BLaER1 treated with 17β-estradiol and CSF1 and Interleukin-3, amounts not matched to agents 10 nM and 100 nM (cell line): ENCODE measurements around the gene PRR23C.

ENCODE experiments used
- H3K27ac ChIP-seq, 11 experiments: shearing (Covaris generic); formaldehyde crosslinking; 2 replicates each; pipeline ENCODE4 v1.8.1; 2022
- H3K27me3 ChIP-seq, 11 experiments: shearing (Covaris generic); formaldehyde crosslinking; 2 replicates each; pipeline ENCODE4 v1.8.1; 2022
- H3K36me3 ChIP-seq, 11 experiments: shearing (Covaris generic); formaldehyde crosslinking; 2 replicates each; pipeline ENCODE4 v1.8.1; 2022
- H3K4me1 ChIP-seq, 10 experiments: shearing (Covaris generic); formaldehyde crosslinking; 2 replicates each; pipeline ENCODE4 v1.8.1; 2022
- H3K4me2 ChIP-seq, 11 experiments: shearing (Covaris generic); formaldehyde crosslinking; 2 replicates each; pipeline ENCODE4 v1.8.1; 2022
- H3K4me3 ChIP-seq, 10 experiments: shearing (Covaris generic); formaldehyde crosslinking; 2 replicates each; pipeline ENCODE4 v1.8.1; 2022
- H3K9ac ChIP-seq, 11 experiments: shearing (Covaris generic); formaldehyde crosslinking; 2 replicates each; pipeline ENCODE4 v1.8.1; 2022
- H3K9me3 ChIP-seq, 11 experiments: shearing (Covaris generic); formaldehyde crosslinking; replicated peaks in 1 of 11; 2 replicates each; pipeline ENCODE4 v1.8.1; 2022
- H4K20me1 ChIP-seq, 11 experiments: shearing (Covaris generic); formaldehyde crosslinking; 2 replicates each; pipeline ENCODE4 v1.8.1; 2022
- Cebpa-rat ChIP-seq, 11 experiments: shearing (Covaris generic); IDR thresholded peaks; 2 replicates each; pipeline ENCODE4 v1.8.1; 2022

The PRR23C gene

GRCh38 chr3:139044366-139045210, at the start of gene PRR23C:
Gene PRR23C (minus strand): TSS chr3:139044892. CDS start chr3:139044620, 272 bp downstream.
- Histone ChIP-seq H4K20me1 (no peaks in the 10 kb centered on the region), H3K36me3 (no peaks in the 10 kb centered on the region), H3K4me2 (no peak within 1 kb of the TSS), H3K27me3 (no peaks in the 10 kb centered on the region), H3K27ac (no peak within 1 kb of the TSS), H3K9me3 (peaks cover 25 to 45% (median 34%) of the 10 kb centered on the region in 11 experiments), H3K4me3 (no peak within 1 kb of the TSS), H3K4me1 (no peaks in the 10 kb centered on the region), H3K9ac (no peak within 1 kb of the TSS)
- TF ChIP-seq Cebpa-rat (IDR thresholded peaks at IDR 0.05): no peak

- Histone ChIP-seq H3K27me3 (no peaks in the 10 kb centered on the region), H3K9ac (no peak overlapping the region), H3K4me2 (no peak overlapping the region), H3K4me1 (no peaks in the 10 kb centered on the region), H3K9me3 (peaks cover 0 to 11% (median 7%) of the 10 kb centered on the region in 11 experiments; a peak in 11 of 22 replicates), H4K20me1 (no peaks in the 10 kb centered on the region), H3K4me3 (no peak overlapping the region), H3K36me3 (no peaks in the 10 kb centered on the region), H3K27ac (no peak overlapping the region)
- TF ChIP-seq Cebpa-rat (IDR thresholded peaks at IDR 0.05): no peak
Measured at GRCh38 chr3:139093840-139094239, 49.1 kb upstream of the PRR23C start.

GRCh38 chr3:139088462-139089324, 44.0 kb upstream of the PRR23C start:
- Histone ChIP-seq H3K36me3 (no peaks in the 10 kb centered on the region), H3K4me2 (no peak overlapping the region), H3K4me1 (no peaks in the 10 kb centered on the region), H4K20me1 (no peaks in the 10 kb centered on the region), H3K9ac (no peak overlapping the region), H3K27me3 (no peaks in the 10 kb centered on the region), H3K27ac (no peak overlapping the region), H3K9me3 (peaks cover 0 to 11% (median 6%) of the 10 kb centered on the region in 11 experiments; a peak in 12 of 22 replicates), H3K4me3 (no peak overlapping the region)
- TF ChIP-seq Cebpa-rat (IDR thresholded peaks at IDR 0.05): no peak

GRCh38 chr3:139087621-139088020, 42.9 kb upstream of the PRR23C start:
- Histone ChIP-seq H3K27ac (no peak overlapping the region), H3K4me2 (no peak overlapping the region), H3K9me3 (peaks cover 0 to 18% (median 10%) of the 10 kb centered on the region in 11 experiments; a peak in 18 of 22 replicates), H3K27me3 (peaks cover 0 to 4% (median 0%) of the 10 kb centered on the region in 11 experiments; a peak in 1 of 22 replicates), H4K20me1 (no peaks in the 10 kb centered on the region), H3K9ac (no peak overlapping the region), H3K4me1 (no peaks in the 10 kb centered on the region), H3K36me3 (no peaks in the 10 kb centered on the region), H3K4me3 (no peak overlapping the region)
- no peak for TF ChIP-seq Cebpa-rat (IDR thresholded peaks at IDR 0.05)

GRCh38 chr3:139084176-139084575, 39.5 kb upstream of the PRR23C start:
- Histone ChIP-seq H3K4me1 (no peaks in the 10 kb centered on the region), H3K27ac (no peak overlapping the region), H4K20me1 (no peaks in the 10 kb centered on the region), H3K4me3 (no peak overlapping the region), H3K9ac (no peak overlapping the region), H3K36me3 (no peaks in the 10 kb centered on the region), H3K4me2 (no peak overlapping the region), H3K27me3 (peaks cover 0 to 11% (median 0%) of the 10 kb centered on the region in 11 experiments; a peak in 1 of 22 replicates), H3K9me3 (peaks cover 0 to 19% (median 7%) of the 10 kb centered on the region in 11 experiments; a peak in 14 of 22 replicates)
- TF ChIP-seq Cebpa-rat (IDR thresholded peaks at IDR 0.05): no peak

- no peak for TF ChIP-seq Cebpa-rat (IDR thresholded peaks at IDR 0.05)
- Histone ChIP-seq H3K4me2 (no peak overlapping the region), H3K27me3 (peaks cover 0 to 12% (median 0%) of the 10 kb centered on the region in 11 experiments; a peak in 1 of 22 replicates), H4K20me1 (no peaks in the 10 kb centered on the region), H3K36me3 (no peaks in the 10 kb centered on the region), H3K9me3 (peaks cover 26 to 61% (median 40%) of the 10 kb centered on the region in 11 experiments), H3K4me1 (no peaks in the 10 kb centered on the region), H3K4me3 (no peak overlapping the region), H3K9ac (no peak overlapping the region), H3K27ac (no peak overlapping the region)
Measured at GRCh38 chr3:139074565-139075115, 29.9 kb upstream of the PRR23C start.

- no peak for TF ChIP-seq Cebpa-rat (IDR thresholded peaks at IDR 0.05)
- H3K27me3 ChIP-seq: no peaks in the 10 kb centered on the region
- H3K4me3 ChIP-seq: no peak overlapping the region
- H4K20me1 ChIP-seq: no peaks in the 10 kb centered on the region
- no peak overlapping the region for H3K9ac ChIP-seq
- peaks cover 0 to 8% (median 0%) of the 10 kb centered on the region in 11 experiments; a peak in 1 of 22 replicates for H3K9me3 ChIP-seq
- H3K36me3 ChIP-seq: no peaks in the 10 kb centered on the region
- no peaks in the 10 kb centered on the region for H3K4me1 ChIP-seq
- no peak overlapping the region for H3K27ac ChIP-seq
- no peak overlapping the region for H3K4me2 ChIP-seq
Measured at GRCh38 chr3:139062918-139063317, 18.2 kb upstream of the PRR23C start.

- Histone ChIP-seq H3K4me2 (no peak overlapping the region), H3K9me3 (peaks cover 25 to 40% (median 31%) of the 10 kb centered on the region in 11 experiments), H3K4me1 (no peaks in the 10 kb centered on the region), H3K4me3 (no peak overlapping the region), H3K36me3 (no peaks in the 10 kb centered on the region), H3K9ac (no peak overlapping the region), H3K27ac (no peak overlapping the region), H4K20me1 (no peaks in the 10 kb centered on the region), H3K27me3 (no peaks in the 10 kb centered on the region)
- no peak for TF ChIP-seq Cebpa-rat (IDR thresholded peaks at IDR 0.05)
Measured at GRCh38 chr3:139052802-139053600, 8.3 kb upstream of the PRR23C start.
